HG03442 (cell line): ENCODE results near the gene EIF2A.

Experiments
- ATAC-seq: cut with Tn5 transposase; IDR thresholded peaks from one replicate; pipeline ENCODE4 v1.9.1; 2021; ENCODE audit warnings: mild to moderate bottlenecking, moderate library complexity; ENCODE audit not compliant: unreplicated experiment

Gene EIF2A

GRCh38 chr3:150631515-150632221 is 85.1 kb downstream of the EIF2A start:
- no peak for ATAC-seq

DNA sequence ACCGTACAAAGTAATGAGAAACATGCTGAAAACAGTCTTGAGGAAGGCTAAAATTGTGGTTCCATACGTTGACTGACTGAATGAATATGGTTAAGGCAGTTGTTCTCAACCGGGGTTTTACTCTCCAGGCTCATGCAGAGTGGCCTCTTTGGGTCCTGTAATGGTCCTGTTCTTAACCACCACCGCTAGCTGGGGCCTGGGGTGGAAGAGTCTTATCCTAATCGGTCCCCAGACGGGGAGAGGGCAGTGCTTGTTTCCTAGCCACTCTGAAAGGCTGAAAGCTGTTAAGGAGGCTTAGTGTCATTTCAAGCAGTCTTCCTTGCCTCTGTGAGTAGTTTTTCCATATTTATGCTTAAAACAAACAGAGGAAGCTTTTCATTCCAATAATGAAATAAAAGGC is 88.5 kb downstream of the EIF2A start:
- ATAC-seq: no peak

DNA sequence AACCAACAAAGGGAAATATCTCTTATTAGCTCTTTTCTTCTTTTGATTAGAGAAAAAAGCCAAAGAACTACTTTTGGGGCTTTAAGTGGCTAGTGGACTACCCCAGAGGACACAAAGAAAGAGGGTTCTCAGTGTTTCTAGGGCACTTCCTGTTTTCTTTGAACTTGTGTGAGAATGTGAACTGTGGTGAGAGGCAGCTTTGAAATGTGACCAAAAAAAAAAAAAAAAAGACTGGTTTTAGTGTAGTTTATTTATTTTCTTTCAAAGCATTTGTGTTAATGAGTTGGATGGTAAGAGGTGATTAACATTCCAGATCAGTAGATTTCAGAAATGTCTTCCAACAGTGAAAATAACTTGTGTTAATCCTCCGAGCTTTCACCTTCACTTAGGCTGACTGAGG is 88.9 kb downstream of the EIF2A start:
- ATAC-seq: peak; percentile 75
